Stomach (tissue), 9 donors: Measurements from ENCODE around the gene RCAN1. TPM values are rescaled to one million over a fixed set of nuclear protein-coding genes. Genes with fewer than 3 reads are reported as not detected.

ENCODE experiments used
- DNase-seq, 2 donors: peaks; one replicate each; pipeline versions ENCODE4 v3.0.0 to v3.0.0-alpha.2; 2013 to 2019
- H3K27ac ChIP-seq, 5 donors: fragments of 200-600 bp in 4 of 5; sonication (generic) in 4 of 5; one replicate each; pipeline ENCODE4 v1.5.1; 2013 to 2019; ENCODE audit warnings: mild to moderate bottlenecking in 1 of 5, moderate library complexity in 1 of 5
- H3K27me3 ChIP-seq, 3 donors: fragments of 200-600 bp; sonication (generic); one replicate each; pipeline ENCODE4 v1.5.1; 2017 to 2019; ENCODE audit warnings: mixed run types in 1 of 3
- H3K36me3 ChIP-seq, 4 donors: fragments of 200-600 bp; sonication (generic); 1 replicate in 3 of 4; 2 replicates in 1 of 4; pipeline ENCODE4 v1.5.1; 2016 to 2019
- H3K4me1 ChIP-seq, 4 donors: fragments of 200-600 bp; sonication (generic); one replicate each; pipeline ENCODE4 v1.5.1; 2016 to 2019
- H3K4me3 ChIP-seq, 4 donors: fragments of 200-600 bp; sonication (generic) in 3 of 4; one replicate each; pipeline ENCODE4 v1.5.1; 2016 to 2019; ENCODE audit warnings: mild to moderate bottlenecking in 1 of 4
- H3K9me3 ChIP-seq, 4 donors: fragments of 200-600 bp; sonication (generic); one replicate each; pipeline ENCODE4 v1.5.1; 2016 to 2019
- EP300 ChIP-seq: sonication (generic); formaldehyde crosslinking; IDR thresholded peaks from one replicate; pipeline ENCODE4 v1.6.1; 2017; ENCODE audit warnings: antibody characterized with exemption
- POLR2A ChIP-seq, 4 donors: fragments of 450-650 bp; IDR thresholded peaks; one replicate each; pipeline ENCODE4 v1.6.1; 2016; ENCODE audit warnings: antibody characterized with exemption in 4 of 4, control low read depth in 2 of 4, mild to moderate bottlenecking in 1 of 4, moderate library complexity in 1 of 4
- POLR2AphosphoS5 ChIP-seq, 3 donors: sonication (generic); formaldehyde crosslinking; IDR thresholded peaks; one replicate each; pipeline ENCODE4 v1.6.1; 2016; ENCODE audit warnings: antibody characterized with exemption in 3 of 3
- WGBS, 5 donors: extraction: QIAGEN DNeasy Blood & Tissue Kit in 3 of 5; methylation state at CpG; one replicate each; pipeline versions ENCODE4 v1.1.5 to v1.1.7; 2013 to 2018; 5-methylcytosine and 5-hydroxymethylcytosine counted together
- intact Hi-C: fragments of 100-400 bp; cut with DNase I; formaldehyde crosslinking; loops from one replicate; pipeline ENCODE4 v1.15.1; 2023; ENCODE audit warnings: low total_unique reads
- polyA plus RNA-seq, 3 donors: library from polyadenylated mRNA; stranded (reverse); fragments of 200-250 nt; gene quantifications; one replicate each; pipeline ENCODE4 v1.2.3, GENCODE V29; 2013
- total RNA-seq, 5 donors: library from RNA; depleted of rRNA; stranded (reverse); fragments of >200 nt; gene quantifications; one replicate each; pipeline versions ENCODE4 v1.1.0 to v1.2.3, GENCODE V29; 2014 to 2016
- TF ChIP-seq, protein P1 (sequence below), 7 experiments: fragments of 450-650 bp in 4 of 7; fragments of 200-600 bp in 3 of 7; sonication (generic) in 3 of 7; IDR thresholded peaks; one replicate each; pipeline ENCODE4 v1.5.1; 2016 to 2019; ENCODE audit warnings: antibody characterized with exemption in 7 of 7, control low read depth in 2 of 7, mild to moderate bottlenecking in 1 of 7
- donor health status: healthy with polysubstance abuse.
- donor health status: Bipolar disorder and iron deficiency.
- donor health status: healthy.

RCAN1 gene
- total and polyA plus RNA-seq, 8 donors, result 15.6 to 85.7 (median 31.5) TPM

GRCh38 chr21:34552360-34553098, 62.4 kb downstream of the RCAN1 start:
- no peaks in the 10 kb centered on the region for H3K36me3 ChIP-seq
- TF ChIP-seq, protein P1, sequence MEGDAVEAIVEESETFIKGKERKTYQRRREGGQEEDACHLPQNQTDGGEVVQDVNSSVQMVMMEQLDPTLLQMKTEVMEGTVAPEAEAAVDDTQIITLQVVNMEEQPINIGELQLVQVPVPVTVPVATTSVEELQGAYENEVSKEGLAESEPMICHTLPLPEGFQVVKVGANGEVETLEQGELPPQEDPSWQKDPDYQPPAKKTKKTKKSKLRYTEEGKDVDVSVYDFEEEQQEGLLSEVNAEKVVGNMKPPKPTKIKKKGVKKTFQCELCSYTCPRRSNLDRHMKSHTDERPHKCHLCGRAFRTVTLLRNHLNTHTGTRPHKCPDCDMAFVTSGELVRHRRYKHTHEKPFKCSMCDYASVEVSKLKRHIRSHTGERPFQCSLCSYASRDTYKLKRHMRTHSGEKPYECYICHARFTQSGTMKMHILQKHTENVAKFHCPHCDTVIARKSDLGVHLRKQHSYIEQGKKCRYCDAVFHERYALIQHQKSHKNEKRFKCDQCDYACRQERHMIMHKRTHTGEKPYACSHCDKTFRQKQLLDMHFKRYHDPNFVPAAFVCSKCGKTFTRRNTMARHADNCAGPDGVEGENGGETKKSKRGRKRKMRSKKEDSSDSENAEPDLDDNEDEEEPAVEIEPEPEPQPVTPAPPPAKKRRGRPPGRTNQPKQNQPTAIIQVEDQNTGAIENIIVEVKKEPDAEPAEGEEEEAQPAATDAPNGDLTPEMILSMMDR (IDR thresholded peaks at IDR 0.05), result no peak
- TF ChIP-seq POLR2AphosphoS5 (IDR thresholded peaks at IDR 0.05), result no peak
- no peak for TF ChIP-seq POLR2A (IDR thresholded peaks at IDR 0.05)
- TF ChIP-seq EP300, result no peak
- WGBS, 5 donors, result 60 to 70% (median 66%) methylated on average over 7 of the region's 7 CpGs
- no peaks in the 10 kb centered on the region for H3K27me3 ChIP-seq
- H3K9me3 ChIP-seq, result no peaks in the 10 kb centered on the region
- peak overlapping the region in 1 of 5 donors; percentile 39 for H3K27ac ChIP-seq
- intact Hi-C loops, result no loop called here
- DNase-seq, result no peak
- no peak overlapping the region for H3K4me3 ChIP-seq
- peaks cover 0 to 20% (median 0%) of the 10 kb centered on the region in 4 donors for H3K4me1 ChIP-seq

DNA sequence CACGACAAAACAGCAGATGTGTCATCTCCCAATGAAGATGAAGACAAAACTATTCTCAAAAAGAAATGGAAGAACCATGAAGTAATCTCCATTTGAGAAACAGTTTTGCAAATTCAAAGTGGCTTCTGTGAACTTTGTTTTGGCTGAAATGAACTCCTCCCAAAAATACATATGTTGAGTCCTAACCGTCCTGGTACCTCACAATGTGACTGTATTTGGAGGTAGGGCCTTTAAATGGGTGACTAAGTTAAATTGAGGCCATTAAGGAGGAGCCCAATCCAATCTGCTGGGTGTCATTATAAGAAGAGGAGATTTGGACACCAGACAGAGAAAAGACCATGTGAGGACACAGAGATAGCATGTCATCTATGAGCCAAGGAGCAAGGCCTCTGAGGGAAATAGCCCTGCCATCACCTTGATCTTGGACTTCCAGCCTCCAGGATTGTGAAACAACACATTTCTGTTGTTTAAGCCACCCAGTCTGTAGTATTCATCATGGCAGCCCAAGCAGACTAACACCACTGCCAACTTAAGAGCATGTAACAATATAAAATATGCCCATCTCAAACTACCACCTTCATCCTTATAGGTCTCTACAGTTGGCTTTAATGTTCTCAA, 64.6 kb downstream of the RCAN1 start:
- WGBS, 5 donors, result 80 to 100% (median 97%) methylated on average over 2 of the region's 2 CpGs
- Histone ChIP-seq H3K4me1 (peaks cover 7 to 40% (median 9%) of the 10 kb centered on the region in 4 donors), H3K27ac (no peak overlapping the region), H3K9me3 (no peaks in the 10 kb centered on the region), H3K4me3 (no peak overlapping the region), H3K27me3 (no peaks in the 10 kb centered on the region), H3K36me3 (no peaks in the 10 kb centered on the region)
- intact Hi-C loops, result no loop called here
- no peak for TF ChIP-seq POLR2A (IDR thresholded peaks at IDR 0.05)
- TF ChIP-seq, protein P1 (IDR thresholded peaks at IDR 0.05), result no peak
- no peak for TF ChIP-seq POLR2AphosphoS5 (IDR thresholded peaks at IDR 0.05)
- no peak for TF ChIP-seq EP300
- DNase-seq, result no peak

DNA sequence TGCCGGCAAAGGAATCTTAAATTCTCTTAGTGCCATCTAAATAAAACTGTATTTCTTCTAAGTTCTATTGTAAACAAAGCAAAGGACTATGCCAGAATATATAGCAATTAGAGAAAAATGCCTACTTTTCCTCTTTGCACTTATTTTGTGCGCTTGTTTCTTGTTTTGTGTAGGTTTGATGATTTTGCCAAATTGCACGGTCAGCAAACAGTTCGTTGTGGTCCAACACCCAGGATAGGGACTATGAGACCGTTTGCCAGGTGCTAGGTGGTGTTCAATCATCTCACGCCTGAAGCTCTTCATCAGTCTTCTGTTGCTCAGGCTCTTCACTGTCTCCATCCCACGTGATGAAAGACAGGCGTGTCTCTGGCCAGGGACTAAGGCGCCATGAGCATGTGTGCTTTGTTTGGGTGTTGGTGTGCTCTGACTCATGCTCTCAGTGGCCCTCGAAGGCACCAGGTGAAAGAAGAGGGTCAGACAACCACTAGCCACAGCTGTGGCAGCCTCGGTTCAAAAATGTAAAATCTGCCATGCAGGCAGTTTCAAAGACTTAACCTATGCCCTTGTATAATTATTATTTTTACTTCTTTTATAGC, 66.0 kb downstream of the RCAN1 start:
- peaks cover 17 to 53% (median 21%) of the 10 kb centered on the region in 4 donors for H3K4me1 ChIP-seq
- no peak overlapping the region for H3K27ac ChIP-seq
- H3K36me3 ChIP-seq, result no peaks in the 10 kb centered on the region
- no peak overlapping the region for H3K4me3 ChIP-seq
- H3K9me3 ChIP-seq, result no peaks in the 10 kb centered on the region
- TF ChIP-seq, protein P1 (IDR thresholded peaks at IDR 0.05), result no peak
- no peak for TF ChIP-seq POLR2A (IDR thresholded peaks at IDR 0.05)
- no peak for TF ChIP-seq EP300
- TF ChIP-seq POLR2AphosphoS5 (IDR thresholded peaks at IDR 0.05), result no peak
- H3K27me3 ChIP-seq, result no peaks in the 10 kb centered on the region
- intact Hi-C loops, result no loop called here
- WGBS, 5 donors, result 76 to 85% (median 81%) methylated on average over 11 of the region's 11 CpGs
- no peak for DNase-seq

- Histone ChIP-seq H3K4me3 (no peak overlapping the region), H3K27me3 (no peaks in the 10 kb centered on the region), H3K4me1 (peaks cover 17 to 46% (median 23%) of the 10 kb centered on the region in 4 donors), H3K9me3 (no peaks in the 10 kb centered on the region), H3K36me3 (no peaks in the 10 kb centered on the region), H3K27ac (peak overlapping the region in 3 of 5 donors; percentile 70 to 82 (median 78))
- intact Hi-C loops, result no loop called here
- TF ChIP-seq POLR2A (IDR thresholded peaks at IDR 0.05), result no peak
- TF ChIP-seq EP300, result no peak
- TF ChIP-seq POLR2AphosphoS5 (IDR thresholded peaks at IDR 0.05), result no peak
- TF ChIP-seq, protein P1 (IDR thresholded peaks at IDR 0.05), result no peak
- WGBS, 5 donors, result 74 to 83% (median 77%) methylated on average over 6 of the region's 6 CpGs
- DNase-seq, result no peak
Measured at GRCh38 chr21:34546542-34546941, 68.4 kb downstream of the RCAN1 start.
